CD4-positive, alpha-beta T cell (primary cell): Measurements from ENCODE around the gene DNAH6. TPM values are rescaled to one million over a fixed set of nuclear protein-coding genes. Genes with fewer than 3 reads are reported as not detected.

Experiments used
- ATAC-seq: fragments of 200-7000 bp; cut with Tn5 transposase; one replicate; pipeline ENCODE4 v1.10.0; 2022; ENCODE audit warnings: mild to moderate bottlenecking; ENCODE audit not compliant: poor library complexity
- CTCF ChIA-PET: fragments of 350-600 bp; sonication (Branson Sonifier 250); formaldehyde crosslinking; loops from one replicate; lab custom pipeline; 2021; ENCODE audit warnings: antibody characterized with exemption, inconsistent platforms; lab: Charles Lee
- POLR2A ChIA-PET: fragments of 350-600 bp; sonication (Branson Sonifier 250); formaldehyde crosslinking; loops from one replicate; lab custom pipeline; 2021; ENCODE audit warnings: antibody characterized with exemption, inconsistent platforms; lab: Charles Lee
- DNase-seq, 14 experiments: peaks; one replicate each; pipeline ENCODE4 v3.0.0-alpha.2; 2013 to 2020; ENCODE audit warnings: mixed read lengths in 2 of 14
- H3K27ac ChIP-seq, 2 donors: one replicate each; pipeline versions ENCODE4 v1.5.1 to v1.7.0; 2013; ENCODE audit warnings: low read length in 2 of 2, low read depth in 1 of 2, mild to moderate bottlenecking in 1 of 2
- H3K27me3 ChIP-seq, 2 experiments: 1 replicate in 1 of 2; 2 replicates in 1 of 2; pipeline versions ENCODE4 v1.6.1 to v1.7.0; 2013; ENCODE audit warnings: low read length in 2 of 2, control low read depth in 1 of 2, mild to moderate bottlenecking in 1 of 2, moderate library complexity in 1 of 2; ENCODE audit not compliant: insufficient read depth in 2 of 2, control insufficient read depth in 1 of 2
- H3K36me3 ChIP-seq: one replicate; pipeline ENCODE4 v1.6.1; 2013; ENCODE audit warnings: low read length, control low read depth; ENCODE audit not compliant: insufficient read depth
- H3K4me1 ChIP-seq: one replicate; pipeline ENCODE4 v1.6.1; 2013; ENCODE audit warnings: low read length, control low read depth; ENCODE audit not compliant: insufficient read depth
- H3K4me3 ChIP-seq: one replicate; pipeline ENCODE4 v1.5.1; 2013; ENCODE audit warnings: mild to moderate bottlenecking, low read length, moderate library complexity
- H3K9me3 ChIP-seq, 2 experiments: 1 replicate in 1 of 2; 2 replicates in 1 of 2; pipeline versions ENCODE4 v1.6.1 to v1.7.0; 2013; ENCODE audit warnings: low read length in 2 of 2, mild to moderate bottlenecking in 2 of 2, control low read depth in 1 of 2, moderate library complexity in 1 of 2; ENCODE audit not compliant: control insufficient read depth in 1 of 2, insufficient read depth in 1 of 2
- H3K27ac Mint-ChIP-seq: one replicate; pipeline ENCODE4 v1.8.0; 2020; ENCODE audit warnings: mixed read lengths
- H3K27me3 Mint-ChIP-seq: one replicate; pipeline ENCODE4 v1.8.0; 2021; ENCODE audit warnings: mixed read lengths
- H3K36me3 Mint-ChIP-seq: one replicate; pipeline ENCODE4 v1.8.0; 2021; ENCODE audit warnings: low read depth, mixed read lengths
- H3K4me1 Mint-ChIP-seq: one replicate; pipeline ENCODE4 v1.8.0; 2021; ENCODE audit warnings: low read depth, mixed read lengths
- H3K4me3 Mint-ChIP-seq: one replicate; pipeline ENCODE4 v1.8.0; 2020; ENCODE audit warnings: mild to moderate bottlenecking, mixed read lengths
- H3K9me3 Mint-ChIP-seq: one replicate; pipeline ENCODE4 v1.8.0; 2020; ENCODE audit warnings: mixed read lengths
- intact Hi-C, 2 experiments: fragments of 100-400 bp; cut with DNase I in 1 of 2; cut with micrococcal nuclease in 1 of 2; formaldehyde crosslinking; loops; one replicate each; pipeline versions ENCODE4 v1.15.1 to v1.9.0; 2023 to 2025; cut with DNase I, micrococcal nuclease
- total RNA-seq, 174 experiments: library from RNA in 2 of 174; stranded (reverse) in 2 of 174; gene quantifications; one replicate each; pipeline ENCODE4 v1.2.3 and lab custom pipeline; 2021 to 2026
- TF ChIP-seq, protein P1 (sequence below): fragments of 200-600 bp; IDR thresholded peaks from one replicate; pipeline ENCODE4 v1.8.0; 2022; ENCODE audit warnings: antibody characterized with exemption, mild to moderate bottlenecking

The DNAH6 gene
- total RNA-seq, 2 experiments from 2014 or later = 0.59 to 1.2 TPM

DNA sequence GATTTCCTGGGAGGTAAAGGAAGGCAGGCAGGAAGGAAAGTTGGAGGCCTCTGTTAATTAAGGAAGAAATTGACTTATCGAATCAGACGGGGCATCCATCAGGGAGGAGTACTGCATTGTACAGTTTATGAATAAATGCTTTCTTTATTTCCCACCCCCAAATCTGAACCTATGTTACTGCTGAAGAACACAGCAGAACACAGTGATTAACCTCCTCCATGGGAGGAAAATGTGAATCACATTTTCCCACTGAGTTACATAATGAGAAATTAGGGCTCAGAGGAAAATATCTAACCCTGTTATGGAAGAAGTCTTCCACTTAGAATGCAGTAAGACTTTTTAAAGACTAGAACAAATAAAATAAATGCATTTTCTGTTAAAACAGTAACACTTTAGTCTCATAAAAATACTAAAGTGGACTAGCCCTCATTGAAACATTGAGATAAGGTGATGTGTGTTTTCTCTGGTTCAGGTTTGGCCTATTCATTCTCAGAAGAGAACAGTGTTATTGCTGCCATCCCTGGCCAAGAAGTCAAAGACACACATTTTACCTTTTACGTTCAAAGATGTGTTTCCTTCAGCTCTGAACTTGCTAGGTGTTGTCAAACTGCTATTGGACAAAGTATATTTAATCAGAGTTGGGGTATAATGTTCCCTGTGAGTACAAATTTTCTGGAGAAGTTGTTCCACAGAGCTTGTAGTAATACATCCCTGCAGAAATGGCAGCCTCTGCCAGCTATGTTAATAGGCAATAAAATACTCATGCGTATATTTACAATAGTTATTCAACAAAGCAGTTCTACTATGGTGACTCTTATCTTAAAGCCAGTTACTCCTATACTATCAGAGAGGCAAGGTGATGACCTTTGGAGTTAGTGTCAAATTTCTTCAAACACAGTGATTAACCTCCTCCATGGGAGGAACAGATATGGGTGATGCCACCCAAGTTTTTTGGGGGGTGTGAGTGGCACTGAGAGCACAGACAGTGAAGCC lies 11.1 kb downstream of the DNAH6 start:
- Mint-ChIP-seq H3K4me1 (peaks cover 20% of the 10 kb centered on the region), H3K27ac (no peak overlapping the region), H3K36me3 (no peaks in the 10 kb centered on the region), H3K9me3 (no peaks in the 10 kb centered on the region), H3K4me3 (no peak overlapping the region), H3K27me3 (no peaks in the 10 kb centered on the region)
- ChIA-PET CTCF (interaction anchor here (0.7 to 1.5 kb wide), 4 partner anchors 10 to 398 kb away, joined by 3 read pairs; partner anchors contain the start of gene DNAH6), POLR2A (interaction anchor here (0.6 to 1.3 kb wide), 6 partner anchors 10 to 398 kb away, joined by 3 to 10 read pairs (median 3); no protein-coding TSS in a partner anchor)
- DNase-seq (no peak), ATAC-seq (no peak)
- H3K27ac ChIP-seq = no peak overlapping the region
- no peaks in the 10 kb centered on the region for H3K27me3 ChIP-seq
- intact Hi-C loops = no loop called here
- H3K4me1 ChIP-seq = no peaks in the 10 kb centered on the region
- no peaks in the 10 kb centered on the region for H3K9me3 ChIP-seq
- no peaks in the 10 kb centered on the region for H3K36me3 ChIP-seq
- TF ChIP-seq, protein P1, sequence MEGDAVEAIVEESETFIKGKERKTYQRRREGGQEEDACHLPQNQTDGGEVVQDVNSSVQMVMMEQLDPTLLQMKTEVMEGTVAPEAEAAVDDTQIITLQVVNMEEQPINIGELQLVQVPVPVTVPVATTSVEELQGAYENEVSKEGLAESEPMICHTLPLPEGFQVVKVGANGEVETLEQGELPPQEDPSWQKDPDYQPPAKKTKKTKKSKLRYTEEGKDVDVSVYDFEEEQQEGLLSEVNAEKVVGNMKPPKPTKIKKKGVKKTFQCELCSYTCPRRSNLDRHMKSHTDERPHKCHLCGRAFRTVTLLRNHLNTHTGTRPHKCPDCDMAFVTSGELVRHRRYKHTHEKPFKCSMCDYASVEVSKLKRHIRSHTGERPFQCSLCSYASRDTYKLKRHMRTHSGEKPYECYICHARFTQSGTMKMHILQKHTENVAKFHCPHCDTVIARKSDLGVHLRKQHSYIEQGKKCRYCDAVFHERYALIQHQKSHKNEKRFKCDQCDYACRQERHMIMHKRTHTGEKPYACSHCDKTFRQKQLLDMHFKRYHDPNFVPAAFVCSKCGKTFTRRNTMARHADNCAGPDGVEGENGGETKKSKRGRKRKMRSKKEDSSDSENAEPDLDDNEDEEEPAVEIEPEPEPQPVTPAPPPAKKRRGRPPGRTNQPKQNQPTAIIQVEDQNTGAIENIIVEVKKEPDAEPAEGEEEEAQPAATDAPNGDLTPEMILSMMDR = no peak
- no peak overlapping the region for H3K4me3 ChIP-seq

DNA sequence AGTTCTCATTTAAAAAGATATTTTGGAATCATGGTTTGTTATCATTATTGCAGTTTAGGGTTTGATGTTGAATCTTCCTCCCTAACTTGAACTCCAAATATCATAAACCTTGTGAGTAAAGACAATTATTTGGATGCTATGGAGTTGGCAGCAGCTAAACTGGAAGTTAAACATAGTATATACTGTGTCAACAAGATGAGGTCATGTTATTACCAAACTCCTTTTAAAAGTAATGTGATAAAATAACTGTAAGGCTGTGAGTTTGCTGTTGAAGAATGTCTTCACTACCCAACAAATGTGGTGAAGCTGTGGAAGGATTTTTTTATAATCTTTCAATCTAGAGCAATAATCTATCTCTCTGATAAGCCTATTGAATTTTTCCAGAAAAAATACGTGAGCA lies 16.0 kb downstream of the DNAH6 start:
- Mint-ChIP-seq H3K27ac (no peak overlapping the region), H3K36me3 (no peaks in the 10 kb centered on the region), H3K4me3 (no peak overlapping the region), H3K9me3 (no peaks in the 10 kb centered on the region), H3K4me1 (peaks cover 25% of the 10 kb centered on the region), H3K27me3 (no peaks in the 10 kb centered on the region)
- H3K27ac ChIP-seq = no peak overlapping the region
- TF ChIP-seq, protein P1 = no peak
- no peaks in the 10 kb centered on the region for H3K4me1 ChIP-seq
- ChIA-PET CTCF (interaction anchor here (0.9 kb wide), 1 partner anchor 18 kb away, joined by 4 read pairs; no protein-coding TSS in a partner anchor), POLR2A (no interaction called here)
- no peak overlapping the region for H3K4me3 ChIP-seq
- H3K36me3 ChIP-seq = no peaks in the 10 kb centered on the region
- H3K27me3 ChIP-seq = no peaks in the 10 kb centered on the region
- DNase-seq (no peak), ATAC-seq (no peak)
- H3K9me3 ChIP-seq = no peaks in the 10 kb centered on the region
- intact Hi-C loops = no loop called here

DNA sequence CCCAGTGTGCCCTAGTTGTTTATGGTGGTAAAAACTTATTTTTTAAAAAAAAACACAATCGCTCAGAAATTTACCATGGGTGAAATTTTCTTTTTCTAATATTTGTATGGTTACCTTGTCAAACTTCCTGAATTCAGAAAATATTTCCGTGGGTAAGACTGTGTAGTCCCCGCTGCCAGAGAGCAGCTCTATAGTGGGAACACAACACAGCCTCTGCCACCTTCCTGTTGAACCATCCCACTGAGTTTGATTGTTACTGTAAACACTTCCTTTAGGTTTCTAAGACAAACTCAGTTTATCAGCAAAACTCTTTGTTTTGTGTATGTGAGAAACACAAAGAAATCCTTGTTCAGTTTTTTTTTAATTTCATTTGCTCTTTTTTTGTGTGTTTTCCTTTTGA lies 17.9 kb downstream of the DNAH6 start:
- H3K27ac Mint-ChIP-seq = no peak overlapping the region
- no peaks in the 10 kb centered on the region for H3K36me3 Mint-ChIP-seq
- ChIA-PET CTCF (interaction anchor here (1.0 to 1.2 kb wide), 2 partner anchors 11 to 392 kb away, joined by 3 read pairs; no protein-coding TSS in a partner anchor), POLR2A (no interaction called here)
- intact Hi-C loops = no loop called here
- no peak for ATAC-seq
- DNase-seq = peak in 2 of 14 experiments; percentile 3 to 6
- H3K27me3 Mint-ChIP-seq = no peaks in the 10 kb centered on the region
- peaks cover 2% of the 10 kb centered on the region for H3K4me1 ChIP-seq
- H3K4me3 ChIP-seq = no peak overlapping the region
- peak overlapping the region; percentile 27 for H3K4me3 Mint-ChIP-seq
- TF ChIP-seq, protein P1 = no peak
- peaks cover 21% of the 10 kb centered on the region for H3K4me1 Mint-ChIP-seq
- H3K9me3 Mint-ChIP-seq = no peaks in the 10 kb centered on the region
- H3K27me3 ChIP-seq = no peaks in the 10 kb centered on the region
- no peaks in the 10 kb centered on the region for H3K36me3 ChIP-seq
- no peaks in the 10 kb centered on the region for H3K9me3 ChIP-seq
- no peak overlapping the region for H3K27ac ChIP-seq
